ENCODE measurements around the gene SLC9A1.
A peak's percentile ranks its signal among the peaks of the same experiment; 100 is the strongest.
"Not testable (repeated sequence)": the region's sequence is repeated elsewhere in the genome, so short reads cannot be mapped to it uniquely, and the experiment has no call there.

SLC9A1 gene

GRCh38 chr1:27154991-27155781, at the start of gene SLC9A1:
TSS of gene SLC9A1 (minus strand) at chr1:27155125. CDS start at chr1:27154334, 791 bp downstream.
- DNase-seq = peak; percentile 94

GRCh38 chr1:27203946-27204345, 49.0 kb upstream of the SLC9A1 start:
- DNase-seq = no peak

- no peak for DNase-seq
Observed at GRCh38 chr1:27201295-27201694, 46.4 kb upstream of the SLC9A1 start.

GRCh38 chr1:27193194-27193593, 38.3 kb upstream of the SLC9A1 start:
- no peak for DNase-seq

- DNase-seq = no peak
Observed at GRCh38 chr1:27192039-27192529, 37.2 kb upstream of the SLC9A1 start.

GRCh38 chr1:27184665-27185064, 29.7 kb upstream of the SLC9A1 start:
- not testable (repeated sequence) for DNase-seq

- no peak for DNase-seq
Observed at GRCh38 chr1:27179979-27180378, 25.1 kb upstream of the SLC9A1 start.

GRCh38 chr1:27179379-27179778, 24.5 kb upstream of the SLC9A1 start:
- DNase-seq = no peak

GRCh38 chr1:27176954-27177353, 22.0 kb upstream of the SLC9A1 start:
- DNase-seq = no peak

- DNase-seq = no peak
Observed at GRCh38 chr1:27176323-27176722, 21.4 kb upstream of the SLC9A1 start.

GRCh38 chr1:27172992-27173391, 18.1 kb upstream of the SLC9A1 start:
- not testable (repeated sequence) for DNase-seq

- DNase-seq = no peak
Observed at GRCh38 chr1:27166929-27167328, 12.0 kb upstream of the SLC9A1 start.

GRCh38 chr1:27166351-27166802, 11.5 kb upstream of the SLC9A1 start:
- DNase-seq = no peak

- DNase-seq = no peak
Observed at GRCh38 chr1:27163093-27163492, 8.2 kb upstream of the SLC9A1 start.

- no peak for DNase-seq
Observed at GRCh38 chr1:27162090-27162489, 7.2 kb upstream of the SLC9A1 start.

- no peak for DNase-seq
Observed at GRCh38 chr1:27161594-27161993, 6.7 kb upstream of the SLC9A1 start.

- no peak for DNase-seq
Observed at GRCh38 chr1:27157194-27157593, 2.3 kb upstream of the SLC9A1 start.

- no peak for DNase-seq
Observed at GRCh38 chr1:27154469-27154990, 395 bp downstream of the SLC9A1 start.

- DNase-seq = no peak
Observed at GRCh38 chr1:27153927-27154358, 982 bp downstream of the SLC9A1 start.

- DNase-seq = no peak
Observed at GRCh38 chr1:27153549-27153886, 1.4 kb downstream of the SLC9A1 start.

GRCh38 chr1:27152829-27153548, 1.9 kb downstream of the SLC9A1 start:
- no peak for DNase-seq

- no peak for DNase-seq
Observed at GRCh38 chr1:27152004-27152828, 2.7 kb downstream of the SLC9A1 start.

- no peak for DNase-seq
Observed at GRCh38 chr1:27150641-27151040, 4.3 kb downstream of the SLC9A1 start.
